Neural cell (in vitro differentiated cells): ENCODE results near the gene URB2. TPM values are rescaled to one million over a fixed set of nuclear protein-coding genes. Genes with fewer than 3 reads are reported as not detected.

ENCODE experiments used
- H2AFZ ChIP-seq: fragments of 200-600, 300-800 bp; sonication (generic), shearing (Covaris generic); 2 replicates; pipeline ENCODE4 v1.6.0; 2014; ENCODE audit warnings: low read depth, mild to moderate bottlenecking, antibody characterized with exemption, low read length, moderate library complexity
- H3F3A ChIP-seq: fragments of 200-600 bp; shearing (Covaris generic); 2 replicates; pipeline ENCODE4 v1.6.1; 2016; ENCODE audit warnings: mild to moderate bottlenecking, moderate library complexity, mixed read lengths, antibody characterized with exemption, low read length; ENCODE audit not compliant: insufficient read depth, poor library complexity, severe bottlenecking
- H3K27ac ChIP-seq: fragments of 200-600, 300-800 bp; sonication (generic), shearing (Covaris generic); 2 replicates; pipeline ENCODE4 v1.5.1; 2014; ENCODE audit warnings: mild to moderate bottlenecking, low read length, moderate library complexity
- H3K27me3 ChIP-seq: fragments of 300-800, 200-600 bp; sonication (generic), shearing (Covaris generic); 2 replicates; pipeline ENCODE4 v1.6.0; 2014; ENCODE audit warnings: mild to moderate bottlenecking, low read depth, low read length, moderate library complexity; ENCODE audit not compliant: insufficient read depth
- H3K36me3 ChIP-seq: fragments of 300-800, 200-600 bp; sonication (generic), shearing (Covaris generic); 2 replicates; pipeline ENCODE4 v1.5.1; 2014; ENCODE audit warnings: mild to moderate bottlenecking, antibody characterized with exemption, low read length, moderate library complexity; ENCODE audit not compliant: insufficient read depth
- H3K4me2 ChIP-seq: fragments of 300-800, 200-600 bp; sonication (generic), shearing (Covaris generic); 2 replicates; pipeline ENCODE4 v1.6.0; 2014; ENCODE audit warnings: mild to moderate bottlenecking, low read length
- H3K4me3 ChIP-seq: fragments of 300-800, 200-600 bp; sonication (generic), shearing (Covaris generic); 2 replicates; pipeline ENCODE4 v1.5.1; 2014; ENCODE audit warnings: mild to moderate bottlenecking, low read length, moderate library complexity
- H3K79me2 ChIP-seq: fragments of 200-600 bp; shearing (Covaris generic); replicated peaks from 2 replicates; pipeline ENCODE4 v1.6.0; 2014; ENCODE audit warnings: mild to moderate bottlenecking, low read length, moderate library complexity; ENCODE audit not compliant: insufficient read depth
- H3K9ac ChIP-seq: fragments of 300-800, 200-600 bp; sonication (generic), shearing (Covaris generic); 2 replicates; pipeline ENCODE4 v1.6.1; 2016; ENCODE audit warnings: mild to moderate bottlenecking, low read length, mixed read lengths
- H3K9me2 ChIP-seq: fragments of 200-600 bp; shearing (Covaris generic); 2 replicates; pipeline ENCODE4 v1.6.1; 2016; ENCODE audit warnings: mild to moderate bottlenecking, low read length, mixed read lengths; ENCODE audit not compliant: insufficient read depth
- H3K9me3 ChIP-seq: fragments of 200-600, 300-800 bp; sonication (generic), shearing (Covaris generic); 2 replicates; pipeline ENCODE4 v1.6.1; 2016; ENCODE audit warnings: mild to moderate bottlenecking, mixed run types, low read length, moderate library complexity, mixed read lengths
- H4K20me1 ChIP-seq: fragments of 200-600 bp; shearing (Covaris generic); 2 replicates; pipeline ENCODE4 v1.6.1; 2016; ENCODE audit warnings: mild to moderate bottlenecking, mixed run types; ENCODE audit not compliant: insufficient read depth
- CTCF ChIP-seq: fragments of 450-650 bp; IDR thresholded peaks from 2 replicates; pipeline ENCODE4 v1.5.1; 2014; ENCODE audit warnings: antibody characterized with exemption, mild to moderate bottlenecking, moderate library complexity; ENCODE audit not compliant: poor library complexity, severe bottlenecking
- EP300 ChIP-seq: fragments of 450-650 bp; conservative IDR thresholded peaks from 2 replicates; pipeline ENCODE4 v1.6.1; 2014; ENCODE audit warnings: antibody characterized with exemption, mild to moderate bottlenecking, moderate library complexity; ENCODE audit not compliant: poor library complexity, severe bottlenecking
- EZH2 ChIP-seq: fragments of 200-600, 300-800 bp; shearing (Covaris generic), sonication (generic); IDR thresholded peaks from 2 replicates; pipeline ENCODE4 v1.6.1; 2014; ENCODE audit warnings: antibody characterized with exemption, low read length, borderline replicate concordance, mild to moderate bottlenecking; ENCODE audit not compliant: insufficient read depth, poor library complexity, severe bottlenecking
- MXI1 ChIP-seq: fragments of 450-650 bp; conservative IDR thresholded peaks from 2 replicates; pipeline ENCODE4 v1.6.1; 2014; ENCODE audit warnings: antibody characterized with exemption, mild to moderate bottlenecking; ENCODE audit not compliant: poor library complexity, severe bottlenecking
- POLR2AphosphoS5 ChIP-seq: IDR thresholded peaks from 2 replicates; pipeline ENCODE4 v1.6.1; 2012
- RAD21 ChIP-seq: fragments of 450-650 bp; conservative IDR thresholded peaks from 2 replicates; pipeline ENCODE4 v1.6.1; 2014; ENCODE audit warnings: antibody characterized with exemption, mild to moderate bottlenecking, moderate library complexity
- REST ChIP-seq: IDR thresholded peaks from 2 replicates; pipeline ENCODE4 v1.6.1; 2012; ENCODE audit warnings: borderline replicate concordance
- SMC3 ChIP-seq: fragments of 450-650 bp; conservative IDR thresholded peaks from 2 replicates; pipeline ENCODE4 v1.6.1; 2014; ENCODE audit warnings: antibody characterized with exemption, mild to moderate bottlenecking, moderate library complexity; ENCODE audit not compliant: poor library complexity
- TAF1 ChIP-seq: IDR thresholded peaks from 2 replicates; pipeline ENCODE4 v1.6.1; 2012; ENCODE audit warnings: low read depth
- polyA plus RNA-seq: library from polyadenylated mRNA; depleted of rRNA; stranded (reverse); fragments of >200 nt; gene quantifications from 2 replicates; pipeline ENCODE4 v1.2.3, GENCODE V29; 2014

URB2 gene
- polyA plus RNA-seq, 1 donor from 2014 or later = 5.7 TPM

- H3K9ac ChIP-seq = no peak overlapping the region
- TF ChIP-seq SMC3 (no peak), TAF1 (no peak), EZH2 (no peak), RAD21 (no peak), MXI1 (no peak), EP300 (no peak), POLR2AphosphoS5 (no peak), REST (no peak), CTCF (no peak)
- no peak overlapping the region for H3K4me2 ChIP-seq
- peaks cover 5% of the 10 kb centered on the region for H3K79me2 ChIP-seq
- no peak overlapping the region for H3K4me3 ChIP-seq
- no peaks in the 10 kb centered on the region for H3K9me2 ChIP-seq
- H2AFZ ChIP-seq = no peak overlapping the region
- H3F3A ChIP-seq = no peaks in the 10 kb centered on the region
- no peaks in the 10 kb centered on the region for H3K27me3 ChIP-seq
- H4K20me1 ChIP-seq = no peaks in the 10 kb centered on the region
- no peak overlapping the region for H3K27ac ChIP-seq
- peaks cover 1% of the 10 kb centered on the region for H3K36me3 ChIP-seq
- no peaks in the 10 kb centered on the region for H3K9me3 ChIP-seq
Observed at GRCh38 chr1:229617351-229618100, 8.5 kb upstream of the URB2 start.

GRCh38 chr1:229619002-229619401 lies 7.0 kb upstream of the URB2 start:
- no peaks in the 10 kb centered on the region for H3K36me3 ChIP-seq

More at GRCh38 chr1:229619002-229619401, 7.0 kb upstream of the URB2 start:
- Histone ChIP-seq H3K9me3 (no peaks in the 10 kb centered on the region), H3K27me3 (no peaks in the 10 kb centered on the region), H4K20me1 (no peaks in the 10 kb centered on the region), H3K4me3 (no peak overlapping the region), H3F3A (no peaks in the 10 kb centered on the region), H3K27ac (no peak overlapping the region), H3K9me2 (no peaks in the 10 kb centered on the region), H3K9ac (no peak overlapping the region), H2AFZ (no peak overlapping the region), H3K4me2 (no peak overlapping the region), H3K79me2 (peaks cover 13% of the 10 kb centered on the region)
- no peak for TF ChIP-seq POLR2AphosphoS5
- TF ChIP-seq CTCF = no peak
- no peak for TF ChIP-seq MXI1
- no peak for TF ChIP-seq REST
- no peak for TF ChIP-seq TAF1
- no peak for TF ChIP-seq EZH2
- TF ChIP-seq SMC3 = no peak
